ENCODE measurements around the gene COP1. TPM values are rescaled to one million over a fixed set of nuclear protein-coding genes. Genes with fewer than 3 reads are reported as not detected.

The COP1 gene
- polyA plus RNA-seq, 1 donor (not counting 4 experiments of a cell fraction or from before 2014, with no cell fraction given), result 38.9 TPM

GRCh38 chr1:176164014-176164678 is 42.9 kb downstream of the COP1 start:
- peaks cover 2 to 4% of the 10 kb centered on the region in 2 experiments for H3K36me3 ChIP-seq (ENCODE audit: control insufficient read depth in 2 of 2, extremely low read depth in 1 of 2, insufficient read depth in 2 of 2, low read length in 2 of 2)

GRCh38 chr1:176159993-176160392 is 47.1 kb downstream of the COP1 start:
- DNase-seq (ENCODE audit: low read depth, low spot score), result no peak
- Histone ChIP-seq H3K9ac (ENCODE audit: control insufficient read depth, extremely low read depth, insufficient read depth, low read length) (no peak overlapping the region), H3K4me2 (ENCODE audit: control insufficient read depth, extremely low read depth, insufficient read depth, low read depth, low read length) (no peak overlapping the region), H3K27me3 (ENCODE audit: control insufficient read depth, extremely low read depth, insufficient read depth, low read length) (no peaks in the 10 kb centered on the region), H3K79me2 (ENCODE audit: control insufficient read depth, insufficient read depth, low read length) (peaks cover 42% of the 10 kb centered on the region), H3K4me3 (ENCODE audit: control insufficient read depth in 2 of 3, extremely low read depth in 1 of 3, insufficient read depth in 2 of 3, low read depth in 1 of 3, low read length in 3 of 3) (no peak overlapping the region), H3K9me1 (ENCODE audit: control insufficient read depth, extremely low read depth, insufficient read depth, low read length) (no peaks in the 10 kb centered on the region), H3K36me3 (ENCODE audit: control insufficient read depth in 2 of 2, extremely low read depth in 1 of 2, insufficient read depth in 2 of 2, low read length in 2 of 2) (peaks cover 0 to 2% of the 10 kb centered on the region in 2 experiments), H2AFZ (ENCODE audit: control insufficient read depth, low read length) (no peak overlapping the region), H3K4me1 (ENCODE audit: control insufficient read depth, extremely low read depth, insufficient read depth, low read length) (no peaks in the 10 kb centered on the region), H4K20me1 (ENCODE audit: control insufficient read depth, extremely low read depth, insufficient read depth, low read length) (peaks cover 3% of the 10 kb centered on the region), H3K27ac (ENCODE audit: control insufficient read depth, insufficient read depth, low read length) (no peak overlapping the region), H3K9me3 (ENCODE audit: control insufficient read depth, low read depth, low read length) (no peaks in the 10 kb centered on the region)
- TF ChIP-seq EZH2 (IDR thresholded peaks at IDR 0.05; ENCODE audit: low read length) (no peak), CTCF (optimal IDR thresholded peaks at IDR 0.05 in 1 of 3, IDR thresholded peaks at IDR 0.05 in 1 of 3, conservative IDR thresholded peaks at IDR 0.05 in 1 of 3; ENCODE audit: extremely low read depth in 1 of 3, insufficient read depth in 2 of 3, low read length in 3 of 3) (no peak)
- dilution Hi-C loops (cut with MboI; ENCODE audit: extremely low pct_ligation_motif_present, low sequenced_read_pairs), result no loop called here
- no peak for FAIRE-seq

More at GRCh38 chr1:176164014-176164678, 42.9 kb downstream of the COP1 start:
- no peaks in the 10 kb centered on the region for H3K9me3 ChIP-seq (ENCODE audit: control insufficient read depth, low read depth, low read length)
- dilution Hi-C loops (cut with MboI; ENCODE audit: extremely low pct_ligation_motif_present, low sequenced_read_pairs), result no loop called here
- DNase-seq (ENCODE audit: low read depth, low spot score), result no peak
- H3K9ac ChIP-seq (ENCODE audit: control insufficient read depth, extremely low read depth, insufficient read depth, low read length), result no peak overlapping the region
- peaks cover 41% of the 10 kb centered on the region for H3K79me2 ChIP-seq (ENCODE audit: control insufficient read depth, insufficient read depth, low read length)
- no peak for TF ChIP-seq CTCF (optimal IDR thresholded peaks at IDR 0.05 in 1 of 3, IDR thresholded peaks at IDR 0.05 in 1 of 3, conservative IDR thresholded peaks at IDR 0.05 in 1 of 3; ENCODE audit: extremely low read depth in 1 of 3, insufficient read depth in 2 of 3, low read length in 3 of 3)
- H3K4me3 ChIP-seq (ENCODE audit: control insufficient read depth in 2 of 3, extremely low read depth in 1 of 3, insufficient read depth in 2 of 3, low read depth in 1 of 3, low read length in 3 of 3), result no peak overlapping the region
- no peaks in the 10 kb centered on the region for H3K4me1 ChIP-seq (ENCODE audit: control insufficient read depth, extremely low read depth, insufficient read depth, low read length)
- no peaks in the 10 kb centered on the region for H3K9me1 ChIP-seq (ENCODE audit: control insufficient read depth, extremely low read depth, insufficient read depth, low read length)
- H3K27me3 ChIP-seq (ENCODE audit: control insufficient read depth, extremely low read depth, insufficient read depth, low read length), result no peaks in the 10 kb centered on the region
- no peak overlapping the region for H3K4me2 ChIP-seq (ENCODE audit: control insufficient read depth, extremely low read depth, insufficient read depth, low read depth, low read length)
- FAIRE-seq, result no peak
- peaks cover 3% of the 10 kb centered on the region for H4K20me1 ChIP-seq (ENCODE audit: control insufficient read depth, extremely low read depth, insufficient read depth, low read length)
- no peak overlapping the region for H2AFZ ChIP-seq (ENCODE audit: control insufficient read depth, low read length)
- no peak overlapping the region for H3K27ac ChIP-seq (ENCODE audit: control insufficient read depth, insufficient read depth, low read length)
